ENCODE measurements around the gene SLIT1.

Gene SLIT1

DNA sequence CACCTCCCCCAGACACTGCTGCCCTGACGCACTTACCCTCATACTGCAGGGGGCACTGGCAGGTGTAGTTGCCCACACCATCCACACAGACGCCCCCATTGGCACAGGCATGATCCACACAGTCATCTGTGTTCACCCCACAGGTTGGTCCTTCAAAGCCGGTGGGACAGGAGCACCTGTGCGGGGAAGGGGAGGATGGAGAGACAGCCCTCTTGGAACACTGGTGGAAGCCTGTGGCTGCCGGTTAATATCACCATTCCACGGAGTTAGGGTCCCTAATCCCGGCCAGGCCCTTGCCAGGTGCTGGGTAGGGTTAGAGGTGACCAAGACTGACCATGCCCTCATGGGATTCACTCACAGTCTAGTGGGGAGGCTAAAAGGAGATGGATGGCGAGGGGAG, 171.8 kb downstream of the SLIT1 start:
- Histone ChIP-seq H3K27me3 (ENCODE audit: control insufficient read depth in 1 of 2, insufficient read depth in 2 of 2, low read length in 2 of 2) (no peaks in the 10 kb centered on the region), H3K9me3 (ENCODE audit: control insufficient read depth in 2 of 2, low read length in 2 of 2) (no peaks in the 10 kb centered on the region)

DNA sequence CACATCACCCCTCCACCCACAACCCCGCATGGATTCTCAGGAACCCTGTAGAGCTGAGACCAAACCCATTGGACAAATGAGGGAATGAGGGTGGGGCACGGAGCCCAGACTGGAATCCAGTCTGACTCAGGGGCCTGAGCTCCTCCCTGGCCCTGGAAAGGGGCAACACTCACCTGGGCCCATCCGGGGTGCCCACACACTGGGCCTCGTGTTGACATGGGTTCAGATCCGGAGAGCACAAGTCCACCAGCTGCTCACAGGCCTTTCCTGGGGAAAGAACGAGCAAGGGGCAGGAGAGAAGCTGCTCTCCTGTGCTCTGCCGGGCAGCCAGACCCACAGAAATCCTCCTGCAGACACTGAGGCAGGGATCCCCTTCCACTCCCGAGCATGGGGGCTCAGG, 172.2 kb downstream of the SLIT1 start:
- Histone ChIP-seq H3K9ac (ENCODE audit: low read length in 2 of 2) (no peak overlapping the region), H3K4me3 (ENCODE audit: low read length in 2 of 2) (no peak overlapping the region), H3K27me3 (ENCODE audit: control insufficient read depth in 1 of 2, insufficient read depth in 2 of 2, low read length in 2 of 2) (no peaks in the 10 kb centered on the region), H3K9me3 (ENCODE audit: control insufficient read depth in 2 of 2, low read length in 2 of 2) (no peaks in the 10 kb centered on the region), H3K27ac (ENCODE audit: low read length) (no peak overlapping the region), H3K36me3 (ENCODE audit: control insufficient read depth in 2 of 2, insufficient read depth in 2 of 2, low read length in 2 of 2) (no peaks in the 10 kb centered on the region), H3K4me1 (ENCODE audit: control insufficient read depth, insufficient read depth, low read length) (no peaks in the 10 kb centered on the region)

More for the DNA sequence above, 171.8 kb downstream of the SLIT1 start:
- H3K9ac ChIP-seq (ENCODE audit: low read length in 2 of 2), result no peak overlapping the region
- no peaks in the 10 kb centered on the region for H3K4me1 ChIP-seq (ENCODE audit: control insufficient read depth, insufficient read depth, low read length)
- no peak overlapping the region for H3K27ac ChIP-seq (ENCODE audit: low read length)
- no peak overlapping the region for H3K4me3 ChIP-seq (ENCODE audit: low read length in 2 of 2)
- H3K36me3 ChIP-seq (ENCODE audit: control insufficient read depth in 2 of 2, insufficient read depth in 2 of 2, low read length in 2 of 2), result no peaks in the 10 kb centered on the region

- H3K4me1 ChIP-seq (ENCODE audit: control insufficient read depth, insufficient read depth, low read length), result no peaks in the 10 kb centered on the region
- H3K36me3 ChIP-seq (ENCODE audit: control insufficient read depth in 2 of 2, insufficient read depth in 2 of 2, low read length in 2 of 2), result no peaks in the 10 kb centered on the region
- no peaks in the 10 kb centered on the region for H3K27me3 ChIP-seq (ENCODE audit: control insufficient read depth in 1 of 2, insufficient read depth in 2 of 2, low read length in 2 of 2)
- H3K9ac ChIP-seq (ENCODE audit: low read length in 2 of 2), result no peak overlapping the region
- H3K9me3 ChIP-seq (ENCODE audit: control insufficient read depth in 2 of 2, low read length in 2 of 2), result no peaks in the 10 kb centered on the region
- H3K27ac ChIP-seq (ENCODE audit: low read length), result no peak overlapping the region
- no peak overlapping the region for H3K4me3 ChIP-seq (ENCODE audit: low read length in 2 of 2)
These were observed 173.3 kb downstream of the SLIT1 start for GRCh38 chr10:97012470-97012869.

- no peaks in the 10 kb centered on the region for H3K4me1 ChIP-seq (ENCODE audit: control insufficient read depth, insufficient read depth, low read length)
- H3K27me3 ChIP-seq (ENCODE audit: control insufficient read depth in 1 of 2, insufficient read depth in 2 of 2, low read length in 2 of 2), result no peaks in the 10 kb centered on the region
- no peaks in the 10 kb centered on the region for H3K36me3 ChIP-seq (ENCODE audit: control insufficient read depth in 2 of 2, insufficient read depth in 2 of 2, low read length in 2 of 2)
- H3K9me3 ChIP-seq (ENCODE audit: control insufficient read depth in 2 of 2, low read length in 2 of 2), result peaks cover 3 to 5% of the 10 kb centered on the region in 2 donors
- H3K4me3 ChIP-seq (ENCODE audit: low read length in 2 of 2), result no peak overlapping the region
- H3K27ac ChIP-seq (ENCODE audit: low read length), result no peak overlapping the region
- H3K9ac ChIP-seq (ENCODE audit: low read length in 2 of 2), result no peak overlapping the region
These were observed 174.4 kb downstream of the SLIT1 start for GRCh38 chr10:97011397-97011796.

- Histone ChIP-seq H3K9ac (ENCODE audit: low read length in 2 of 2) (no peak overlapping the region), H3K36me3 (ENCODE audit: control insufficient read depth in 2 of 2, insufficient read depth in 2 of 2, low read length in 2 of 2) (no peaks in the 10 kb centered on the region), H3K4me1 (ENCODE audit: control insufficient read depth, insufficient read depth, low read length) (no peaks in the 10 kb centered on the region), H3K27me3 (ENCODE audit: control insufficient read depth in 1 of 2, insufficient read depth in 2 of 2, low read length in 2 of 2) (no peaks in the 10 kb centered on the region), H3K27ac (ENCODE audit: low read length) (no peak overlapping the region), H3K9me3 (ENCODE audit: control insufficient read depth in 2 of 2, low read length in 2 of 2) (peaks cover 4 to 5% of the 10 kb centered on the region in 2 donors), H3K4me3 (ENCODE audit: low read length in 2 of 2) (no peak overlapping the region)
These were observed 175.0 kb downstream of the SLIT1 start for GRCh38 chr10:97010695-97011206.

DNA sequence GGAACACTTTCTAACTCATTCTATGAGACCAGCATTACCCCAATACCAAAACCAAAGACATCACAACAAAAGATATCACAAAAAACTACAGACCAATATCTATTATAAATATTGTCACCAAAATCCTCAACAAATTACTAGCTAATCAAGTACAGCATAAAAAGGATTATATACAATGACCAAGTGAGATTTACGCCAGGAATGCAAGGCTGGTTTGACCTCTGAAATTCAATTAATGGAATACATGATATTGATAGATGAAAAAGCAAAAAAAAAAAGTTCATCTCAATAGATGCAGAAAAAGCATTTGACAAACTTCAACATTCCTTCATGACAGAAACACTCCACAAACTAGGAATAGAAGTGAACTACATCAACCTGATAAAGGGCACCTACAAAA, 178.3 kb downstream of the SLIT1 start:
- no peaks in the 10 kb centered on the region for H3K4me1 ChIP-seq (ENCODE audit: control insufficient read depth, insufficient read depth, low read length)
- H3K9me3 ChIP-seq (ENCODE audit: control insufficient read depth in 2 of 2, low read length in 2 of 2), result peaks cover 4 to 5% of the 10 kb centered on the region in 2 donors
- H3K9ac ChIP-seq (ENCODE audit: low read length in 2 of 2), result no peak overlapping the region
- H3K36me3 ChIP-seq (ENCODE audit: control insufficient read depth in 2 of 2, insufficient read depth in 2 of 2, low read length in 2 of 2), result no peaks in the 10 kb centered on the region
- no peak overlapping the region for H3K27ac ChIP-seq (ENCODE audit: low read length)
- H3K27me3 ChIP-seq (ENCODE audit: control insufficient read depth in 1 of 2, insufficient read depth in 2 of 2, low read length in 2 of 2), result no peaks in the 10 kb centered on the region
- H3K4me3 ChIP-seq (ENCODE audit: low read length in 2 of 2), result no peak overlapping the region

DNA sequence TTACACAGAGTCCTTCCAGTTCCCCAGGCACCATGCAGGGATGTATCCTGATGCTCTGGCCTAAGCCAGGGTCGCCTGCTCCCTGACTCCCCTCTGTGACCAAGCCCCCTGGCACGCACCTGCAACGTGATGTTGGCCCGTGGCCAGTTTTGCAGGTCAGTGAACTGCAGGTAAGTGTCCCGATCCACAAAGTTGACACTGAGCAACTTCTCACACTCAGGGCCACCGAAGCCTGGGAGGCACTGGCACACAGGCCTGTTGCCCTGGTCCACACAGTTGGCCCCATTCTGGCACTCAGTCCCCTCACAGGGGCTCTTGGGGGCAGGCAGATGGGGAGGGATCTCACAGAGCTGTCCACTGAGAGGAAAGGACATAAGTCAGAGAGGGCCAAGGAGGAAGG, 179.4 kb downstream of the SLIT1 start:
- H3K9me3 ChIP-seq (ENCODE audit: control insufficient read depth in 2 of 2, low read length in 2 of 2), result peaks cover 4 to 5% of the 10 kb centered on the region in 2 donors
- H3K4me3 ChIP-seq (ENCODE audit: low read length in 2 of 2), result no peak overlapping the region
- no peak overlapping the region for H3K27ac ChIP-seq (ENCODE audit: low read length)
- no peak overlapping the region for H3K9ac ChIP-seq (ENCODE audit: low read length in 2 of 2)
- no peaks in the 10 kb centered on the region for H3K36me3 ChIP-seq (ENCODE audit: control insufficient read depth in 2 of 2, insufficient read depth in 2 of 2, low read length in 2 of 2)
- H3K4me1 ChIP-seq (ENCODE audit: control insufficient read depth, insufficient read depth, low read length), result no peaks in the 10 kb centered on the region
- H3K27me3 ChIP-seq (ENCODE audit: control insufficient read depth in 1 of 2, insufficient read depth in 2 of 2, low read length in 2 of 2), result no peaks in the 10 kb centered on the region

DNA sequence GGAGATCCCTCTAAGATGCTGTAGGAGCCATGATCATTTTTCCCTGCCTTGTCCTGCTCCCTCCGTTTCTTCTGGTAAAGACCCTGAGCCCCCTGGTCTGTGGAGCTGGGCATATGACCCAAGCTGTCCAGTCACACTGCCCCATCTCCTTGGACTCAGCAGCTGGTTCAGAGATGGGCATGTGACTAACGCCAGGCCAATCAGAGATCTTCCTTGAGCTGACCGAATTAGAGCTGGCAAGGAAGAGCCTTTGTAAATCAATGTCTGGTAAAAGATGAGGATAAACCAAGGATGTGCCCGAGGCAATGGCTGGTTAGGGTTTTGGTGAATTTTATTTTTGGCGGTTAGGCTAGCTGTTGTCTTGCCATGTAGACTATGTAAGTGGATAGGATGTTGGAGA, 180.4 kb downstream of the SLIT1 start:
- no peaks in the 10 kb centered on the region for H3K27me3 ChIP-seq (ENCODE audit: control insufficient read depth in 1 of 2, insufficient read depth in 2 of 2, low read length in 2 of 2)
- H3K27ac ChIP-seq (ENCODE audit: low read length), result no peak overlapping the region

DNA sequence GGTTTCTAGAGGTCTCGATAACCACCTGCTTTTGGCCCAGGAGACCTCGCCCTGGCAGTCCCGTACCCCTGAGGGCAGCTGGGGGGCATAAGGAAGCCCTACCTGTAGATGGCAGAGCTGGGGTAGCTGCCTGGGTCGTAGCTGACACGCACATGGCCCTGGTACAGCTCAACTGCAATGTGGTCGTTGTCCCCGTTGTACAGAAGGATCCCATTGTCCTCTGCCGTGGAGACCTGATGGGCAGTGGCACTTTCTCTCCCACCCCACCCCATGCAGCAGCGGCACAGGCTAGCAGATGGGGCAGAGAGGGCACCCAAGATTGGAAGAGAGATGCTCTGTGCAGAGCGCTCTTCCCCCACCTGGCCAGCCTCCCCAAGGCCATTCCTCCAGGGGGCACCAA, 181.2 kb downstream of the SLIT1 start:
- no peak overlapping the region for H3K27ac ChIP-seq (ENCODE audit: low read length)
- H3K9ac ChIP-seq (ENCODE audit: low read length in 2 of 2), result no peak overlapping the region
- no peak overlapping the region for H3K4me3 ChIP-seq (ENCODE audit: low read length in 2 of 2)
- no peaks in the 10 kb centered on the region for H3K4me1 ChIP-seq (ENCODE audit: control insufficient read depth, insufficient read depth, low read length)
- no peaks in the 10 kb centered on the region for H3K36me3 ChIP-seq (ENCODE audit: control insufficient read depth in 2 of 2, insufficient read depth in 2 of 2, low read length in 2 of 2)
- H3K9me3 ChIP-seq (ENCODE audit: control insufficient read depth in 2 of 2, low read length in 2 of 2), result peaks cover 4 to 5% of the 10 kb centered on the region in 2 donors
- no peaks in the 10 kb centered on the region for H3K27me3 ChIP-seq (ENCODE audit: control insufficient read depth in 1 of 2, insufficient read depth in 2 of 2, low read length in 2 of 2)

More for the DNA sequence above, 180.4 kb downstream of the SLIT1 start:
- Histone ChIP-seq H3K4me3 (ENCODE audit: low read length in 2 of 2) (no peak overlapping the region), H3K4me1 (ENCODE audit: control insufficient read depth, insufficient read depth, low read length) (no peaks in the 10 kb centered on the region), H3K9ac (ENCODE audit: low read length in 2 of 2) (no peak overlapping the region), H3K36me3 (ENCODE audit: control insufficient read depth in 2 of 2, insufficient read depth in 2 of 2, low read length in 2 of 2) (no peaks in the 10 kb centered on the region), H3K9me3 (ENCODE audit: control insufficient read depth in 2 of 2, low read length in 2 of 2) (peaks cover 4 to 5% of the 10 kb centered on the region in 2 donors)

DNA sequence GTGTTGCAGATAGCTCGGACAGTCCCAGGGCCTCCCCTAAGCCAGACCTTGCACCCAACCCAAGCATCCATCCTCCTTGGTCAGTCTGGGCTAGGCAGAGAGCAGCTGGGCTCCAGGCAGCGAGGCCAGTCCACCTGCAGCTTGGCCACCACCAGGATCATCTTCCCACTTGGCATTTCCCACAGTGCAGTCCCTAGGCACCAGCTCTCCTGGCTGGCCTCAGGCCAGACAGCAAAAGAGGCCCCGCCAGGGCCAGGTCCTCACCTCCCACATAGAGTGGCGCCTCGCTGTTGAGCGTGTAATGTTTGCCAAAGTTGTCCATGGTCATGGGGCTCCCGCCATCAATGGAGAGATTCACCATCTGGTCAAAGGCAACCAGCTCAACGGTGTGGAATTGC, 182.0 kb downstream of the SLIT1 start:
- no peaks in the 10 kb centered on the region for H3K36me3 ChIP-seq (ENCODE audit: control insufficient read depth in 2 of 2, insufficient read depth in 2 of 2, low read length in 2 of 2)

DNA sequence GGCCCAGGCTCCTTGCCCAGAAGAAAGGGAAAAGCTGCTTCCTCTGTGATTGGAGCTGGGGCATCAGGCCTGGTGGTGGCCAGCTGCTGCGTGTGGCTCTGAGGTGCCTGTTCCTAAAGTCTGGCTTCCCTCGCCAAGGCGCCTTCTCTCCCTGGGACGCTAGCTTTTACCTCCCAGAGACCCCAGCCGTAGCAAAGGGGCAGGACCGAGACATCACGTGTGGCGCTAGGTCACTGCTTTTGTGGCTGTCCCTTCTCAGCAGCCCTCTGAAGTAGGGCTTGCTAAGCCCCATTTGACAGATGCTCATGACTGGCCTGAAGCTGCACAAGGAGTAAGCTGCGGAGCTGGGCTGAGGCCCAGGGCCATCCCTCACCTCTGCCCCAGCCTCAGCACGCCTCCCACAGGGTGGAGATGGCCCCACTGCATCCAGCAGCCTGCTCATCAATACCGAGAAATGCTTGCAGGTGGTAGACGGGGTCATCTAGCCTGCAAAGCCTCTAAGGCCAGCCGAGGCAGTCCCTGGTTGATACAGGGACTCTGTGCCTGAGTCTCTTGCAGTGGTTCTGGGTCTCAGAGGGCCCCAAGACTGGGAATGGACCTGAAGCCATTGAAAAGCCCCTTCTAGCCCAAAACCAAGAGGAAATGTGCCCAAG, 182.5 kb downstream of the SLIT1 start:
- H3K27me3 ChIP-seq (ENCODE audit: control insufficient read depth in 1 of 2, insufficient read depth in 2 of 2, low read length in 2 of 2), result no peaks in the 10 kb centered on the region
- H3K36me3 ChIP-seq (ENCODE audit: control insufficient read depth in 2 of 2, insufficient read depth in 2 of 2, low read length in 2 of 2), result no peaks in the 10 kb centered on the region
- no peak overlapping the region for H3K27ac ChIP-seq (ENCODE audit: low read length)
- H3K9me3 ChIP-seq (ENCODE audit: control insufficient read depth in 2 of 2, low read length in 2 of 2), result peaks cover 4 to 5% of the 10 kb centered on the region in 2 donors
- H3K4me3 ChIP-seq (ENCODE audit: low read length in 2 of 2), result no peak overlapping the region
- H3K9ac ChIP-seq (ENCODE audit: low read length in 2 of 2), result no peak overlapping the region
- H3K4me1 ChIP-seq (ENCODE audit: control insufficient read depth, insufficient read depth, low read length), result peaks cover 2% of the 10 kb centered on the region

More for the DNA sequence above, 182.0 kb downstream of the SLIT1 start:
- Histone ChIP-seq H3K27ac (ENCODE audit: low read length) (no peak overlapping the region), H3K27me3 (ENCODE audit: control insufficient read depth in 1 of 2, insufficient read depth in 2 of 2, low read length in 2 of 2) (no peaks in the 10 kb centered on the region), H3K4me1 (ENCODE audit: control insufficient read depth, insufficient read depth, low read length) (no peaks in the 10 kb centered on the region), H3K9ac (ENCODE audit: low read length in 2 of 2) (no peak overlapping the region), H3K4me3 (ENCODE audit: low read length in 2 of 2) (no peak overlapping the region), H3K9me3 (ENCODE audit: control insufficient read depth in 2 of 2, low read length in 2 of 2) (peaks cover 4 to 5% of the 10 kb centered on the region in 2 donors)

All from stomach smooth muscle (tissue), 2 donors.